Right atrium auricular region (tissue), 2 donors: ENCODE data around the gene HPCAL4. TPM values are rescaled to one million over a fixed set of nuclear protein-coding genes. Genes with fewer than 3 reads are reported as not detected.
A peak's percentile ranks its signal among the peaks of the same experiment; 100 is the strongest.

ENCODE experiments used
- DNase-seq: peaks from one replicate; pipeline ENCODE4 v3.0.0-alpha.2; 2019; ENCODE audit warnings: low spot score
- H3K27ac ChIP-seq, 2 donors: fragments of 200-600 bp; sonication (generic); 1 replicate in 1 of 2; 2 replicates in 1 of 2; pipeline ENCODE4 v1.5.1; 2016 to 2019
- H3K27me3 ChIP-seq, 2 donors: fragments of 200-600 bp; sonication (generic); one replicate each; pipeline versions ENCODE4 v1.5.1 to v1.6.0; 2017 to 2019
- H3K36me3 ChIP-seq: fragments of 200-600 bp; sonication (generic); one replicate; pipeline ENCODE4 v1.5.1; 2016
- H3K4me1 ChIP-seq, 2 donors: fragments of 200-600 bp; sonication (generic); one replicate each; pipeline versions ENCODE4 v1.5.1 to v1.6.0; 2017 to 2019
- H3K4me3 ChIP-seq, 2 donors: fragments of 200-600 bp; sonication (generic); 1 replicate in 1 of 2; 2 replicates in 1 of 2; pipeline ENCODE4 v1.5.1; 2017 to 2019; ENCODE audit warnings: mild to moderate bottlenecking in 1 of 2, moderate library complexity in 1 of 2
- H3K9me3 ChIP-seq, 2 donors: fragments of 200-600 bp; sonication (generic); one replicate each; pipeline ENCODE4 v1.5.1; 2019
- total RNA-seq, 2 donors: library from RNA; depleted of rRNA; stranded (reverse); fragments of >200 nt; gene quantifications; one replicate each; pipeline ENCODE4 v1.1.0, GENCODE V29; 2016
- TF ChIP-seq, protein P1 (sequence below), 2 donors: fragments of 200-600 bp; sonication (generic); IDR thresholded peaks; one replicate each; pipeline ENCODE4 v1.5.1; 2019; ENCODE audit warnings: antibody characterized with exemption in 2 of 2

The HPCAL4 gene
- total RNA-seq, 2 donors from 2014 or later, result 1.3 to 2.8 TPM

DNA sequence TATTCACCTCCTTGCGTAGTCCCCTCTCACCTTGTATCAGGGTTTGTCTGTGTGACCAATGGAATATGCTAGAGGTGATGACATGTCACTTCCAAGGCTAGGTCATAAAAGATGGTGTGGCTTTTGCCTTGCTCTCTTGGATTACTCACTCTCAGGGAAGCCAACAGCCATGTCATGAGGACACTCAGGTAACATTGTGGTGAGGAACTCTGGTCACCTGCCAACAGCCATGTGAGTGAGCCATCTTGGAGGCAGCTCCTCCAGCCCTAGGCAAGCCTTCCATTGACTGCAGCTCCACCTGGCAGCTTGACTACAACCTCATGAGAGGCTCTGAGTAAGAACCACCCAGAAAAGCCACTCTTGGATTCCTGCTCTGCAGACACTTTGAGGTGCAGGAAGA lies 40.8 kb downstream of the HPCAL4 start:
- Histone ChIP-seq H3K4me3 (no peak overlapping the region), H3K9me3 (no peaks in the 10 kb centered on the region), H3K36me3 (no peaks in the 10 kb centered on the region), H3K27me3 (no peaks in the 10 kb centered on the region), H3K4me1 (peaks cover 0 to 61% of the 10 kb centered on the region in 2 donors), H3K27ac (no peak overlapping the region)
- DNase-seq, result no peak
- TF ChIP-seq, protein P1, sequence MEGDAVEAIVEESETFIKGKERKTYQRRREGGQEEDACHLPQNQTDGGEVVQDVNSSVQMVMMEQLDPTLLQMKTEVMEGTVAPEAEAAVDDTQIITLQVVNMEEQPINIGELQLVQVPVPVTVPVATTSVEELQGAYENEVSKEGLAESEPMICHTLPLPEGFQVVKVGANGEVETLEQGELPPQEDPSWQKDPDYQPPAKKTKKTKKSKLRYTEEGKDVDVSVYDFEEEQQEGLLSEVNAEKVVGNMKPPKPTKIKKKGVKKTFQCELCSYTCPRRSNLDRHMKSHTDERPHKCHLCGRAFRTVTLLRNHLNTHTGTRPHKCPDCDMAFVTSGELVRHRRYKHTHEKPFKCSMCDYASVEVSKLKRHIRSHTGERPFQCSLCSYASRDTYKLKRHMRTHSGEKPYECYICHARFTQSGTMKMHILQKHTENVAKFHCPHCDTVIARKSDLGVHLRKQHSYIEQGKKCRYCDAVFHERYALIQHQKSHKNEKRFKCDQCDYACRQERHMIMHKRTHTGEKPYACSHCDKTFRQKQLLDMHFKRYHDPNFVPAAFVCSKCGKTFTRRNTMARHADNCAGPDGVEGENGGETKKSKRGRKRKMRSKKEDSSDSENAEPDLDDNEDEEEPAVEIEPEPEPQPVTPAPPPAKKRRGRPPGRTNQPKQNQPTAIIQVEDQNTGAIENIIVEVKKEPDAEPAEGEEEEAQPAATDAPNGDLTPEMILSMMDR (IDR thresholded peaks at IDR 0.05), result no peak

DNA sequence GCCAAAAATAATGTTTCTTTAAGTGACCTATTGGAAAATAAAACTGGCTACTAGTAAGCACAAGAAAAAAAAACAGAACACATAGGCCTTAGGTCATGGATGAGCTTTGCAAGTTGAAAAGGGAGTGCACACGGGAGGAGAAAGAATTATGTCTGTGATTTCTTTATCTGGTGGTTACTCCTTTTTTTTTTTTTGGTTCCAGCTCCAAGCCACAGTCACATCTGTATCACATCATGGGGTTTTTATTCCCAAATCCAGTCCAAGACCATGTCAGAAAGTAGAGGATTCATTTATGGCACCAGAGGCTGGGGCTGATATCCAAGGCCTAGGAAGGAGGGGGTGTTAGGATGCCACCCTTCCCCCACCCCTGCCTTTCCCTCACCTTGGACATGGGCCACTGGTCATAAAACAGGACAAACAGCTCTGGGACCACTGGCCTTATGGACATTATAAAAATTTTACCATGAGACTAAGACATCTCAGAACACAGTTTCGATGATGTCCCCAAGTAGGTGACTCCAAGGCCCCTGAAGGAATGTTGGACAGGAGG lies 41.5 kb downstream of the HPCAL4 start:
- TF ChIP-seq, protein P1 (IDR thresholded peaks at IDR 0.05), result no peak
- peaks cover 0 to 59% of the 10 kb centered on the region in 2 donors for H3K4me1 ChIP-seq
- H3K27me3 ChIP-seq, result no peaks in the 10 kb centered on the region
- no peaks in the 10 kb centered on the region for H3K9me3 ChIP-seq
- no peak overlapping the region for H3K27ac ChIP-seq
- no peak for DNase-seq
- no peak overlapping the region for H3K4me3 ChIP-seq
- no peaks in the 10 kb centered on the region for H3K36me3 ChIP-seq

DNA sequence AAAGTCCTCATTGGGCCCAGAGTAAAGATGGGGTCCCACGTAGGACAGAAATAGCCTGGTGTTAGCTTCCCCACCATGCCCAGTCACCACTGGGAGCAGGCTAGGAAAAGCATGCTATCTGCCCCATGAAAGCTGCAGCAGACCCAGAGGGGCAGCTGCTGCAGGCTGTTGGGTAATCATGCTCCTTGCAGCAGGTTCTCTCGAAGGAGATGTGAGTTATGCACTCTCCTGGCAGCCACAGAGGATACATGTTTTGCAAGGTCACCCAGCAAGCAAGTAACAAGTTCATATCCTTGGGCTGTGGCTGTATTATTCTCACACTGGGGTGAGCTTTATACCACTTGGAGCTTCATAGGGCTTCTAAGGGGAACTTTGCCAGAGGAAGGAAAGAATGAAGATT lies 42.7 kb downstream of the HPCAL4 start:
- Histone ChIP-seq H3K4me3 (no peak overlapping the region), H3K36me3 (no peaks in the 10 kb centered on the region), H3K9me3 (no peaks in the 10 kb centered on the region), H3K27ac (peak overlapping the region in 1 of 2 donors; percentile 81), H3K4me1 (peaks cover 0 to 49% of the 10 kb centered on the region in 2 donors), H3K27me3 (no peaks in the 10 kb centered on the region)
- TF ChIP-seq, protein P1 (IDR thresholded peaks at IDR 0.05), result no peak
- DNase-seq, result no peak

DNA sequence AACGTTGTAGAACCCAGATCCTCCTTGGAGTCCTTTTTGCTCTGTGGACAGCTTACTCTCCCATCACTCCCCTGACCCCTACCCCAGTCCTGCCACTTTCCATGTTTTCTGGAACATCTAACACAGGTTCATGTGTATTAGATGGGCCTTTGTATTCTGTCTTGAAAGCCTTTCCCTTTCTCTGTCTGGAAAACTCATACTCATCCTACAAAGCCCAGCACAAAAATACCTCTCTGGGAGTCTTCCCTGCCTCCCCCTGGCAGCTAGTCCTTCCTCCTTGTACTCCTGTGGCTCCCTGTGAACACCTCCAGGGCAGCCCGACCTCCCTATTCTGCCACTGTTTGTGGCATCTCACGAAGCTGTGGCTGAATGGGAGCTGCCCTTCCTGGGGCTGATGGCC lies 44.0 kb downstream of the HPCAL4 start:
- DNase-seq, result no peak
- Histone ChIP-seq H3K27me3 (no peaks in the 10 kb centered on the region), H3K4me1 (peaks cover 0 to 46% of the 10 kb centered on the region in 2 donors), H3K27ac (peak overlapping the region; percentile 65 to 81), H3K36me3 (no peaks in the 10 kb centered on the region), H3K9me3 (no peaks in the 10 kb centered on the region), H3K4me3 (no peak overlapping the region)
- TF ChIP-seq, protein P1 (IDR thresholded peaks at IDR 0.05), result no peak

DNA sequence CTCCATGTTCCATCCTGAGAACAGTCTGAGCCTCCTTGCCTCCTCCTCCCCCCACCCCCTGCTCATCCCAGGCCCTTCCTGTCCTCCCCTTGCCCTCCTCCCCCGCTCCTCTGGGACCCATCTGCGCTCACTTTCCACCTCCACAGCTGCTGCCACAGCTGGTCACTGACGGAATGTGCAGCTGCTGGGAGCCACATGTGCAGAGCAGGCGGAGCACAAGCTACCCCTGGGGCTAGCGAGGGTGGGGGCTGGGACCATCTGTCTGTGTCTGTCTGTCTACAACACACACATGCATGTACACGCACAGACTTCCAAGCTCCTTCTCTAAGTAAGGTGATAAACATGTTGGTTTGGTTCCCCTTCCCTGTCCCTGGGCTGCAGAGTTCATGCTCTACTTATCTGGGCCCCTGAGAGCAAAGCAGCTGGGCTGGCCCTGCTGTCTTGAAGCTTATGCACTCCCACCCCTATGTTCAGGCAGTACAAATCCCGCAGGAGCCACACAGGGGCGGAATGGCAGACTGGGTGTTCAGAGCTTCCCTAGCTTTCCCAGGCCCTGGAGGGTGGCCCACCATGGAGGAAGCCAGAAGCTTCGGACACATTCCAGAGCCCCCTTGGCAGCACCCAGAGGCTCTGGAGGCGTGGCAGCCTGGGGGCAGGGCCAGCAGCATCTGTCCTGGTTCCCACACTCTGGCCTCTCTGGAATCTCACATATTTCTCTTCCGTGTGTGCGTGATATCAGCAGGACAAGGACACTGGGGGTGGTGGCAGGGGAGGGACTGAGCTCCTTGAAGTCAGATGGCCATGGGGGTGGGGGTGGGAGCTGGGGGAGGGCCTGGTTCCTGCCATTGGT lies 44.8 kb downstream of the HPCAL4 start:
- DNase-seq, result peak; percentile 77
- Histone ChIP-seq H3K27ac (peak overlapping the region; percentile 65 to 81), H3K27me3 (no peaks in the 10 kb centered on the region), H3K4me1 (peaks cover 0 to 45% of the 10 kb centered on the region in 2 donors), H3K4me3 (no peak overlapping the region), H3K36me3 (no peaks in the 10 kb centered on the region), H3K9me3 (no peaks in the 10 kb centered on the region)
- TF ChIP-seq, protein P1 (IDR thresholded peaks at IDR 0.05), result no peak
